Measurements from ENCODE around the gene ZDHHC7. TPM values are rescaled to one million over a fixed set of nuclear protein-coding genes. Genes with fewer than 3 reads are reported as not detected.

ZDHHC7 gene
- total RNA-seq, 4 donors from 2014 or later: 45.6 to 68.8 (median 54.3) TPM

- no peak overlapping the region for H3K4me3 ChIP-seq
- H3K36me3 ChIP-seq: peaks cover 0 to 6% (median 2%) of the 10 kb centered on the region in 4 donors
- peaks cover 0 to 9% (median 5%) of the 10 kb centered on the region in 4 donors for H3K4me1 ChIP-seq
- intact Hi-C loops (cut with DNase I): no loop called here
- H3K9me3 ChIP-seq: no peaks in the 10 kb centered on the region
- TF ChIP-seq CTCF (IDR thresholded peaks at IDR 0.05): no peak
- no peak for TF ChIP-seq POLR2AphosphoS5 (IDR thresholded peaks at IDR 0.05)
- TF ChIP-seq EP300 (IDR thresholded peaks at IDR 0.05): no peak
- TF ChIP-seq POLR2A (IDR thresholded peaks at IDR 0.05; ENCODE audit: low read depth): no peak
- 81% methylated on average over 20 of the region's 20 CpGs for WGBS
- H3K27me3 ChIP-seq: no peaks in the 10 kb centered on the region
- no peak for DNase-seq (ENCODE audit: extremely low spot score)
- H3K27ac ChIP-seq (replicated peaks in 1 of 4): no peak overlapping the region
Observed at GRCh38 chr16:85046931-85047866, 35.9 kb upstream of the ZDHHC7 start.

DNA sequence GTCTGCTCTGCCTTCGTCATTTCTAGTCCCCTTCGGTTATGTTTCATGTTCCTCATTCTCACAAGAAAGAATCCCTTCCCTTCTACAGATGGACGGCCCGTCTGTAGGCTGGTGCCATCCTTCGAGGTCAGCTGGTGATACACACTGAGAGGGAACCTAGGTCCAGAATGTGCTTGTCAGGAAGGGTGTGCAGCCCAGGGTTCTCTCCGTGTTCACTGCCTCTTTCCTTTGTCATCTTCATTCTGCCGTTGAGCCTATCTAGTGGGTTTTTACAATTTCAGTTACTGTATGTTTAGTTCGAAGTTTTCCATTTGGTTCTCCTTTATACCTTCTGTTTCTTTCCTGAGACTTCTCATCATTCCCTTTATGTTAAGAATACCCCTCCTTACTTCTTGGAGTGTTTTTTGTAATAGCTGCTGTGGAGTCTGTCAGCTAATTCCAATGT, 35.2 kb upstream of the ZDHHC7 start:
- H3K27me3 ChIP-seq: no peaks in the 10 kb centered on the region
- intact Hi-C loops (cut with DNase I): no loop called here
- peaks cover 0 to 10% (median 5%) of the 10 kb centered on the region in 4 donors for H3K4me1 ChIP-seq
- no peaks in the 10 kb centered on the region for H3K9me3 ChIP-seq
- TF ChIP-seq POLR2AphosphoS5 (IDR thresholded peaks at IDR 0.05) (no peak), EP300 (IDR thresholded peaks at IDR 0.05) (no peak), CTCF (IDR thresholded peaks at IDR 0.05) (no peak), POLR2A (IDR thresholded peaks at IDR 0.05; ENCODE audit: low read depth) (no peak)
- peaks cover 0 to 6% (median 2%) of the 10 kb centered on the region in 4 donors for H3K36me3 ChIP-seq
- 82% methylated on average over 8 of the region's 8 CpGs for WGBS
- H3K4me3 ChIP-seq: no peak overlapping the region
- DNase-seq (ENCODE audit: extremely low spot score): no peak
- no peak overlapping the region for H3K27ac ChIP-seq (replicated peaks in 1 of 4)

GRCh38 chr16:85045641-85046471, 34.5 kb upstream of the ZDHHC7 start:
- no peaks in the 10 kb centered on the region for H3K27me3 ChIP-seq
- no peaks in the 10 kb centered on the region for H3K9me3 ChIP-seq
- no peak overlapping the region for H3K27ac ChIP-seq (replicated peaks in 1 of 4)
- intact Hi-C loops (cut with DNase I): no loop called here
- TF ChIP-seq POLR2A (IDR thresholded peaks at IDR 0.05; ENCODE audit: low read depth) (no peak), POLR2AphosphoS5 (IDR thresholded peaks at IDR 0.05) (no peak), CTCF (IDR thresholded peaks at IDR 0.05) (no peak), EP300 (IDR thresholded peaks at IDR 0.05) (no peak)
- H3K4me3 ChIP-seq: no peak overlapping the region
- DNase-seq (ENCODE audit: extremely low spot score): no peak
- WGBS: 89% methylated on average over 21 of the region's 23 CpGs
- H3K36me3 ChIP-seq: peaks cover 0 to 6% (median 2%) of the 10 kb centered on the region in 4 donors
- peaks cover 0 to 10% (median 5%) of the 10 kb centered on the region in 4 donors for H3K4me1 ChIP-seq

- no peak for TF ChIP-seq POLR2AphosphoS5 (IDR thresholded peaks at IDR 0.05)
- TF ChIP-seq POLR2A (IDR thresholded peaks at IDR 0.05; ENCODE audit: low read depth): no peak
- no peak for TF ChIP-seq EP300 (IDR thresholded peaks at IDR 0.05)
- TF ChIP-seq CTCF (IDR thresholded peaks at IDR 0.05): no peak
- intact Hi-C loops (cut with DNase I): no loop called here
- WGBS: 93% methylated on average over 5 of the region's 5 CpGs
- Histone ChIP-seq H3K36me3 (peaks cover 0 to 10% (median 3%) of the 10 kb centered on the region in 4 donors), H3K4me1 (peaks cover 0 to 10% (median 0%) of the 10 kb centered on the region in 4 donors), H3K9me3 (no peaks in the 10 kb centered on the region), H3K4me3 (no peak overlapping the region), H3K27ac (replicated peaks in 1 of 4) (no peak overlapping the region), H3K27me3 (no peaks in the 10 kb centered on the region)
- no peak for DNase-seq (ENCODE audit: extremely low spot score)
Observed at GRCh38 chr16:85045077-85045476, 33.7 kb upstream of the ZDHHC7 start.
